IMR-90 (cell line): Measurements from ENCODE around the gene GH2.
"Not testable (repeated sequence)": the region's sequence is repeated elsewhere in the genome, so short reads cannot be mapped to it uniquely, and the experiment has no call there.

Experiments used
- CTCF ChIP-seq: conservative IDR thresholded peaks from 2 replicates; pipeline ENCODE4 v1.5.1; 2012; ENCODE audit warnings: mild to moderate bottlenecking, low read depth, low read length, improper control_type of control experiment
- POLR2A ChIP-seq: IDR thresholded peaks from 2 replicates; pipeline ENCODE4 v1.6.1; 2012; ENCODE audit warnings: mild to moderate bottlenecking, low read depth, low read length
- RFX5 ChIP-seq: IDR thresholded peaks from 2 replicates; pipeline ENCODE4 v1.8.0; 2012; ENCODE audit warnings: low read depth, mild to moderate bottlenecking, low read length, moderate library complexity
- USF2 ChIP-seq: fragments of 150-350 bp; IDR thresholded peaks from 2 replicates; pipeline ENCODE4 v1.6.1; 2017; ENCODE audit warnings: mild to moderate bottlenecking, antibody characterized with exemption, low read length, low read depth

DNA sequence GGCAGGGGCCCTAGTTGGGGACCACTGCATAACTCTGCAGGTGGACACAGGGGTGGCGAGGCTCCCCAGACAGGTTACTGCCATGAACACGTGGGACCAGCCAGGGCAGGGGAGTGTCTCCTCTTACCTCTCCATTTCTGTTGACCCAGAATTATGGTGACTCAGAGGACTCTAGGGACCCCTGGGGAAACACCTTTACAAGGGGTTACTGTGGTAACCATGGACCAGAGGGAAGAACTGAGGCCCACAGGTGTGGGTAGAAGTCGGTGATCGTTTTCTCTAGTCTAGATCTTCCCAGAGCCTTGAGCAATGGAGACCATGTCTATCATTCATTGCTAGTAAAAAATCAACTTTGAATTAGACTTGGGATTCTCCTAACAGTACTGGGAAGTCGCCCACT lies 39.0 kb upstream of the GH2 start:
- TF ChIP-seq CTCF, POLR2A, RFX5, USF2: not testable (repeated sequence)
